Measurements from ENCODE around the gene IGSF9B. TPM values are rescaled to one million over a fixed set of nuclear protein-coding genes. Genes with fewer than 3 reads are reported as not detected.

The IGSF9B gene
- polyA plus RNA-seq, 10 donors, result 7.5 to 15.3 (median 11.9) TPM

- no peak for DNase-seq
These were observed 1.5 kb downstream of the IGSF9B start for GRCh38 chr11:133955081-133955891.

- no peak for DNase-seq
These were observed 2.8 kb downstream of the IGSF9B start for GRCh38 chr11:133953999-133954398.

GRCh38 chr11:133953547-133953946 lies 3.2 kb downstream of the IGSF9B start:
- no peak for DNase-seq

- no peak for DNase-seq
These were observed 4.3 kb downstream of the IGSF9B start for GRCh38 chr11:133952199-133953190.

DNA sequence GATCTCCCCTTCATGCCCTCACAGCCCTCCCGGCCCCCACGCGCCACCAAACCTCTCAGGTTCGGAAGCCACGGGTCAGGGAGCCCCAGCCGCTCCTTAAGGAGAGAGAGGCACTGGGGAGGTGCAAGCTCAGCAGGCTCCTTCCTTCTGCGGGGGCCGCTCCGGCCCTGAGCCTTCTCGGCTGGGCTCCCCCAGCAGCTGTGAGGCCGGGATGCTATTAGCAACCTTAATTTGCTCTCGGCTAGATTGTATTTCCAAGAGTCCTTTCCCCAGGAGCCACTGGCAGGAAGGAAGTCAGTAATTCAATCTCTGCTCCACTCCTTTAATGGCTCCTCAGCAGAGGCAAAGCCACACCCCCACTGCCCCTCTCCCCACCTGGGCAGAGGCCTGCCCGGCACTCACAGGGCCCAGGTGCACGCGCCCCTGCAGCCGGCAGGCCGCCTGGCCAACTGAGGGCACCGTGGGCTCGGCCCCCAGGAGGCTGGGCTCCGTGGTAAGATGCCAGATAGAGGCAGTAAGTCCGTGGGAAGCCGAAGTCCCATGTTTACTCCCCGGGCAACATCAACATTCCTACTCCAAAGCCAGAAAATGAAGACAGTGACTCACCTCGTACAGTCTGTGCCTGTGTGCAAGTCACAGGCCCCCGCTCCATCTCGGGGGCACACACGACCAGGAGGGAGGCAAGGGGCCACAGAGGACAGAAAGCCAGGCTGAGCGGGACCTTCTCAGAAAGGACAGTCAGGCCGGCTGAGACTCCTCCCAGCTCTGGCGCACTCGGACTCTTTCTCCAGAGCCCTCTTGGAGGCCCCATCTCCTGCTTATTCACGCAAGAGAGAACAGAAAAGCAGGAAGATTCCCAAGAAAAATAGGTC lies 5.2 kb downstream of the IGSF9B start:
- peak in 1 of 3 donors; percentile 89 for DNase-seq

GRCh38 chr11:133950874-133951326 lies 5.9 kb downstream of the IGSF9B start:
- peak in 1 of 3 donors; percentile 66 for DNase-seq

DNA sequence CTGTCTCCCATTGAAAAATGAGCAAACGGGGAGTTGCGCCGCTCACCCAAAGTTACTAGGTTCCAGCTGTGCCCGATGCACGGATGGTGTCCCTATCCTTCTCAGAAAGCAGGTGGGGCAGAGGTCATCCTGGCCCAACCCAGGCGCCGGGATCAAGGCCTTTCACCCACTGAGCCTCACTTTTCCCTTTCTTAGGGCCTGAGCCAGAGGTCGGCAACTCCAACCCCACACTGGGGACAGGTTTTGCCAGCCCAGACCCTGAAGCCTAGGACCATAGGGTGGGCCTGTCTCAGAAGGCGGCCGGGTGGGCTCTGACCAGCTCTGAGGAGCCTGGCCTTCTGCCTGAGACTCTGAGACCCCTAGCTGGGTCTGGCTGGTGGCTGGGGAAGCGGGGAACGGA lies 6.3 kb downstream of the IGSF9B start:
- no peak for DNase-seq

- DNase-seq, result no peak
These were observed 7.6 kb downstream of the IGSF9B start for GRCh38 chr11:133949129-133949528.

GRCh38 chr11:133948711-133949110 lies 8.1 kb downstream of the IGSF9B start:
- DNase-seq, result no peak

DNA sequence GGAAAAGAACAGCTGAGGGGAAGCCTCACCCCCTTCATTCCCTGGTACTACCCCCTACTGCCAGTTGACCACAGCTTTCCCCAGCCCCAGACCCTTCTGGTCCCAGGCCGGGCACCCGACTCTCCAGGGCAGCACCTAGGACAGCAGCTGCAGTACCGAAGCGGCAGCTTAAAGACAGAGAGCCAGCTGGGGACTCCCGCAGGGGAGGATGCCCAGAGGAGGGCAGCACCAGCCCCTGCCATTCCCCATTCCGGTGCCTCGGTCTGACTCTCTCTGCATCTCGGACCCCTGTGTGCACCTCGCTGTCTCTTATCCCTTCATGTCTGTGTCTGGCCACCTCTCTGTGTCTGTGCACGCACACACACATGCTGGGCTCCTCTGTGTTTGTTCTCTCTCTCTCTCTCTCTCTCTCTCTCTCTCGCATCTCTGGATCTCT lies 9.4 kb downstream of the IGSF9B start:
- DNase-seq, result peak in 1 of 3 donors; percentile 78

- peak in 1 of 3 donors; percentile 81 for DNase-seq
These were observed 10.0 kb downstream of the IGSF9B start for GRCh38 chr11:133946541-133947318.

DNA sequence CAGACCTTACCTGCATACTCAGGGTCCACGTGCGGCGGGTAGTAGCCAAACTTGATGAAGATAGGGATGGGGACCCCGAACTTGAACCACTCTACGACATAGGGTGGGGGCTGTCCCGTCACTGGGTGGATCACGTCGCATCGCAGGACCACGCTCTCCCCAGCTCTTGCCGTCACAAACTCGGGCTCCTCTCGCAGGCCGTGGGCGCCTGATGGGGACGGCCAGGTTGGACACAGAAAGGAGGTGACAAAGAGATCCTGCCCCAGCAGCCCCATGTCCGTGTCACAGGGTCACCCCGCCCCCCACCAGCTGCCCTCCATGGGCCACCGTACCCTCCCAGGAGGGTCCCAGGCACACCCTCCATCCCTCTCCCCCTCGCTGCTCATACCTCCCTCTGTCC lies 10.7 kb downstream of the IGSF9B start:
- no peak for DNase-seq

DNA sequence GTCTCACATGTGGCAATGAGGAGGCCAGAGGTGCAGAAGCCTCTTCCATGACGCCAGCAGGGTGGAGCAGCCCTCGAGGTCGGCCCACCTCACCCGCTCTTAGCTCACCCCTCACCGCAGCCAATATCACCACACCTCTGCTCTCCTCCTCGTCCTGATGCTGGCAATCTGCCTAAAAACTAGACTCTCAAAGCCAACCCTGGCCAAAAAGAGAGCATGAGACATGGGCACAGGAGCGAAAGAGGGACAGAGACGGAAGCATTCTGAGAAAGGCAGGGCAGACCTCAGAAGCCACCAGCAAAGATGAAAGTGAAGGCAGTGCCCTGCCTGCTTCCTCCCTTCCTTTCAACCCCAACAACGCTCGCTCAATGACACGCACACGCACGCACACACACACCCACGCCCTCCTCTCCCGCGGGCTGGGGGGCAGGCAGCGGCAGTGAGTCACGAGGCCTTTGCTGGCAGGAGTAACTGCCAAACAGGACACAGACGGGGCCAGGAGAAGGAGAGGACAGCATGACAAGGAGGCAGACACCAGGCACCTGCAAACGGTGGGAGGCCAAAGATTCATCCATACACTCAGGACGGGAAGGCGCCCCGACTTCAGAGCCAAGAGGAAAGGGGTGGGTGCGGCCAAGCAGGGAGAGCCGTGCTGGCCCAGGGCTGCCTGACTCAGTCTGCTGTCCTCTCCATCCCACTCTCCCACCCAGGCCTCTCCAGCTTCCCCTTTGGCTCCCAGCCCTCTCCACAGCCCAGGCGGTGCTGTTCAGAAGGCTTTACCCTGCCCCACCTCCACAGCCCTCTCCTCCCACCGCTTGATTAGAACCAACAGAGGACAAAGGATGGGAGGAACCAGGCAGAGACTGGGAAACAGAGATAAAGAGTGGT lies 11.4 kb downstream of the IGSF9B start:
- DNase-seq, result peak in 1 of 3 donors; percentile 71

- DNase-seq, result no peak
These were observed 12.6 kb downstream of the IGSF9B start for GRCh38 chr11:133943950-133944698.

DNA sequence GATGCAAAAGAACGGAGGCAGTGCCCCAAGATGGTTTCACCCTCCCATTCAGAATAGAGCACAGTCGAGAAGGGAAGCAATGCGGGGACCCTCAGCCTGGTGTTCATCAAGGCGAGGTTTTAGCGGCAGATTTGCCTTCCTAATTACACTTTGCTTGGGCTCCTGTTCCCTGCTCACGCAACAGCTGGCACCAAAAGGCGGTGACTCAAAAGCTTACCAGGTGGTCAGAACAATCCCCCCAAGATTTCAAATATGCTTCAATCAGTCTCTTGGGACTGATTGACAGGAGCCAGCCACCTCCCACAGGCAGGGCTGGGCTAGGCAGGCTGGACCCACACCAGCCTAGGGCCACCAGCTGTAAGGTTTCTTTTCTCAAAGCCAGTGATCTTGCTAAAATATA lies 14.2 kb downstream of the IGSF9B start:
- DNase-seq, result no peak

GRCh38 chr11:133941546-133941945 lies 15.2 kb downstream of the IGSF9B start:
- DNase-seq, result no peak

DNA sequence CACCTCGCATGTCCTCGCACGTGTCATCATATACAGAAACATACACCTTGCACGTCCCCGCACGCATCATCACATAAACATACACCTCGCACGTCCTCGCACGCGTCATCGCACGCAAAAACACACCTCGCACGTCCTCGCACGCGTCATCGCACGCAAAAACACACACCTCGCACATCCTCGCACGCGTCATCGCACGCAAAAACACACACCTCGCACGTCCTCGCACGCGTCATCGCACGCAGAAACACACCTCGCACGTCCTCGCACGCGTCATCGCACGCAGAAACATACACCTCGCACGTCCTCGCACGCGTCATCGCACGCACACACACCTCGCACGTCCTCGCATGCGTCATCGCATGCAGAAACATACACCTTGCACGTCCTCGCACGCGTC lies 16.7 kb downstream of the IGSF9B start:
- DNase-seq, result no peak

DNA sequence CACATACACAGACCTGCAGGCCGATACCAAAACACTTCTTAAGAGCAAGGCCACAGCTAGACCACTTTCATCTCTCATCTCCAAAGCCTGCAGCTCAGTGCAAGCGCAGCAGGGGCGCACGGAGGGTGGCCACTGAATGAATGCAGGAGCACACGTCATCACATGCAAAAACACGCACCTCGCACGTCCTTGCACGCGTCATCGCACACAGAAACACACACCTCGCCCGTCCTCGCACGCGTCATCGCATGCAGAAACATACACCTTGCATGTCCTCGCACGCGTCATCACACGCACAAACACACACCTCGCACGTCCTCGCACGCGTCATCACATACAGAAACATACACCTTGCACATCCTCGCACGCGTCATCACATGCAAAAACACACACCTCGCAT lies 17.2 kb downstream of the IGSF9B start:
- DNase-seq, result no peak

DNA sequence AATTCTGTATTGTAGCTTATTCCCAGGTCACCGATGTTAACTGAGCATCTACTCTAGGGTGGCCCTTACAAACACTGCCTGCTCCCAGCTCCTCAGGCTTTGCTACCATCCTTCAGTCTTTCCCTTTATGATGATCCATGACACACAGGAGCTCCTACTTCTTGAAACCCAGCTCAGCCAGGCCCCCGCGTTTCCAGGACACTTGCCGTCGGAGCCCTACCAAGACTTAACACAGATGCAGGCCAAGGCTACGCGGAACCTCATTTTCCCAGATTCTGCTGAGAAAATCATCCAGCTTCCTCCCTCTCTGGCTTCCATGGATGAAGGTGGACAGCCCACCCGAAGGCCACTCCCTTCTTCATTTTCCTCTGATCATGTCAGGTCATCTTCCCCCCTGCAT lies 18.6 kb downstream of the IGSF9B start:
- no peak for DNase-seq
